Measurements from ENCODE around the gene CYP39A1.

Gene CYP39A1

GRCh38 chr6:46521464-46521971, 131.1 kb downstream of the CYP39A1 start:
- in situ Hi-C loops (cut with HindIII; ENCODE audit: low sequenced_read_pairs) = no loop called here

- in situ Hi-C loops (cut with HindIII; ENCODE audit: low sequenced_read_pairs) = no loop called here
Measured at GRCh38 chr6:46517202-46517601, 135.4 kb downstream of the CYP39A1 start.

- in situ Hi-C loops (cut with HindIII; ENCODE audit: low sequenced_read_pairs) = no loop called here
Measured at GRCh38 chr6:46513533-46513932, 139.1 kb downstream of the CYP39A1 start.

GRCh38 chr6:46511320-46511719, 141.3 kb downstream of the CYP39A1 start:
- in situ Hi-C loops (cut with HindIII; ENCODE audit: low sequenced_read_pairs) = no loop called here

- in situ Hi-C loops (cut with HindIII; ENCODE audit: low sequenced_read_pairs) = no loop called here
Measured at GRCh38 chr6:46510651-46511050, 142.0 kb downstream of the CYP39A1 start.

- in situ Hi-C loops (cut with HindIII; ENCODE audit: low sequenced_read_pairs) = no loop called here
Measured at GRCh38 chr6:46509981-46510510, 142.6 kb downstream of the CYP39A1 start.

- in situ Hi-C loops (cut with HindIII; ENCODE audit: low sequenced_read_pairs) = no loop called here
Measured at GRCh38 chr6:46509063-46509462, 143.6 kb downstream of the CYP39A1 start.

GRCh38 chr6:46507426-46507825, 145.2 kb downstream of the CYP39A1 start:
- in situ Hi-C loops (cut with HindIII; ENCODE audit: low sequenced_read_pairs) = no loop called here

- in situ Hi-C loops (cut with HindIII; ENCODE audit: low sequenced_read_pairs) = no loop called here
Measured at GRCh38 chr6:46505693-46506512, 146.7 kb downstream of the CYP39A1 start.

GRCh38 chr6:46504242-46504641, 148.4 kb downstream of the CYP39A1 start:
- in situ Hi-C loops (cut with HindIII; ENCODE audit: low sequenced_read_pairs) = no loop called here

- in situ Hi-C loops (cut with HindIII; ENCODE audit: low sequenced_read_pairs) = no loop called here
Measured at GRCh38 chr6:46502486-46503119, 150.0 kb downstream of the CYP39A1 start.

GRCh38 chr6:46501136-46502089, 151.2 kb downstream of the CYP39A1 start:
- in situ Hi-C loops (cut with HindIII; ENCODE audit: low sequenced_read_pairs) = no loop called here

GRCh38 chr6:46500382-46500781, 152.2 kb downstream of the CYP39A1 start:
- in situ Hi-C loops (cut with HindIII; ENCODE audit: low sequenced_read_pairs) = no loop called here

All from DLD1 (cell line).